GM21825 (cell line): Measurements from ENCODE around the gene KBTBD7.

Experiments used
- ATAC-seq: cut with Tn5 transposase; IDR thresholded peaks from one replicate; pipeline ENCODE4 v1.9.1; 2021; ENCODE audit warnings: mild to moderate bottlenecking, moderate library complexity; ENCODE audit not compliant: unreplicated experiment

KBTBD7 gene, protein sequence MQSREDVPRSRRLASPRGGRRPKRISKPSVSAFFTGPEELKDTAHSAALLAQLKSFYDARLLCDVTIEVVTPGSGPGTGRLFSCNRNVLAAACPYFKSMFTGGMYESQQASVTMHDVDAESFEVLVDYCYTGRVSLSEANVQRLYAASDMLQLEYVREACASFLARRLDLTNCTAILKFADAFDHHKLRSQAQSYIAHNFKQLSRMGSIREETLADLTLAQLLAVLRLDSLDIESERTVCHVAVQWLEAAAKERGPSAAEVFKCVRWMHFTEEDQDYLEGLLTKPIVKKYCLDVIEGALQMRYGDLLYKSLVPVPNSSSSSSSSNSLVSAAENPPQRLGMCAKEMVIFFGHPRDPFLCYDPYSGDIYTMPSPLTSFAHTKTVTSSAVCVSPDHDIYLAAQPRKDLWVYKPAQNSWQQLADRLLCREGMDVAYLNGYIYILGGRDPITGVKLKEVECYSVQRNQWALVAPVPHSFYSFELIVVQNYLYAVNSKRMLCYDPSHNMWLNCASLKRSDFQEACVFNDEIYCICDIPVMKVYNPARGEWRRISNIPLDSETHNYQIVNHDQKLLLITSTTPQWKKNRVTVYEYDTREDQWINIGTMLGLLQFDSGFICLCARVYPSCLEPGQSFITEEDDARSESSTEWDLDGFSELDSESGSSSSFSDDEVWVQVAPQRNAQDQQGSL

DNA sequence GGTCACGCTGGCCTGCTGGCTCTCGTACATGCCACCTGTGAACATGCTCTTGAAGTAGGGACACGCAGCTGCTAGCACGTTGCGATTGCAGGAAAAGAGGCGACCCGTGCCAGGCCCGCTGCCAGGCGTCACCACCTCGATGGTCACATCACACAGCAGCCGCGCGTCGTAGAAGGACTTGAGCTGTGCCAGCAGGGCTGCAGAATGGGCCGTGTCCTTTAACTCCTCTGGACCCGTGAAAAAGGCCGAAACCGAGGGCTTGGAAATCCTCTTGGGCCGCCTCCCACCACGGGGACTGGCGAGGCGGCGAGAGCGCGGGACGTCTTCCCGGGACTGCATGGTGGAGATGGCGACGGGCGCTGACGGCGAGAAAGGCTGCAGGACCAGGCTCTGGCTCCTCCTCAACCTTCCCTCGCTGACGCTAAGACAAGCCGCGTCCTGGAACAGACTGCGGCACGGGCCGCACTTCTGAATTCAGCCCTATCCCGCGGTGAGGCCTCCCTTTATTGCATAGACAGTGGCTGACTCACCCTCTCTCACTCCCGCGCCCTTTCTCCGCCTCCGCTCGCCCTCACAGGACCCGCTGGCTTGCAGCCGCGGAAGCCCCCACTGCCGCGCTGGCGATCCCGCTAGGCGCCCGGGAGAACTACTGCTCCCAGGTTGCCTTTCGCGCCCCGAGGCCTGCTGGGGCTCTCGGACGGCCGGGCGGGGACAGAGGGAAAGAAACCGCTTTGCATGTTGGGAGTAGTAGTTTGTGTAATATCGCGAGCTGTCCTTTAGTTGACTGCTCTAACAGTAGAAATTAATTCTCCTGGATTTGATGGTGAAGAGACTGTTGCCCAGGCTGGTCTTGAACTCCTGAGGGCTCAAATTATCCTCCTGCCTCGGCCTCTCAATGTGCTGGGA is at the start of gene KBTBD7:
Gene KBTBD7, minus strand, starts transcription at position 651 of the 906 bp plus-strand sequence. Its CDS starts 312 bp downstream, at position 339.
- ATAC-seq: peak; percentile 96

DNA sequence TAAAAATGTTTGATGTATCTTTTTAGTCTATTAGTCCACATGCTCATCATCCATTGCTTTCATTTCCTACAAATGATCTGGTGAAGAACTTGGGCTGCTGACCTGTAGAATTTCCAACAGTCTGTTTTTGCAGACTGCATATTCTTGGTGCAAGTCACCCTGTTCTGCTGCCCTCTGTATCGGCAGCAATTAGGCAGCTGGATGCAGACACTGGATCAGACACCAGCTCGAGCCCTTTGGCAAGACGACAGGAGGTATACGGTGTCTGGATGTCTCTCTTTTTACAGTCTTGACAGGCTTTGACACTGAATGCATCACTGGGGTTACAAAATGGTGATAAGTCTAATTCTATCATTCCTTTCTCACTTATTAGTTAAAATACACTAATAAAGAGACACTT is 47.3 kb upstream of the KBTBD7 start:
- ATAC-seq: no peak

DNA sequence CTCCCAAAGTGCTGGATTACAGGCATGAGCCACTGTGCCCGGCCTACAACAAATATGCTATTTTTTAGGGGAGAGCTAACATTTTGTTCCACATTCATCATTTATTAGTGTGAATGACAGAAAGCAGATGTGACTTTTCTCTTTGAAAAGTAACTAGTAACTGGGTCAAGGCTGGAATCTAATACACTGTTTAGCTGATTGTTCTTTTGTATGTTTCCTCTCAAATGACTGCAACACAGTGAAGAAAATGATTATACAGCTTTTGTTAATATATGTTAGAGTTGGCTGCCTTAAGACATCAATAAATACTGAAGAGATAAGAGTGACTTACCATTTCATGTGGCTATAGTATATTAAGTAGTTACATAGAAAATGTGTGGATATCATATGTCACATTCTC is 42.0 kb upstream of the KBTBD7 start:
- no peak for ATAC-seq

DNA sequence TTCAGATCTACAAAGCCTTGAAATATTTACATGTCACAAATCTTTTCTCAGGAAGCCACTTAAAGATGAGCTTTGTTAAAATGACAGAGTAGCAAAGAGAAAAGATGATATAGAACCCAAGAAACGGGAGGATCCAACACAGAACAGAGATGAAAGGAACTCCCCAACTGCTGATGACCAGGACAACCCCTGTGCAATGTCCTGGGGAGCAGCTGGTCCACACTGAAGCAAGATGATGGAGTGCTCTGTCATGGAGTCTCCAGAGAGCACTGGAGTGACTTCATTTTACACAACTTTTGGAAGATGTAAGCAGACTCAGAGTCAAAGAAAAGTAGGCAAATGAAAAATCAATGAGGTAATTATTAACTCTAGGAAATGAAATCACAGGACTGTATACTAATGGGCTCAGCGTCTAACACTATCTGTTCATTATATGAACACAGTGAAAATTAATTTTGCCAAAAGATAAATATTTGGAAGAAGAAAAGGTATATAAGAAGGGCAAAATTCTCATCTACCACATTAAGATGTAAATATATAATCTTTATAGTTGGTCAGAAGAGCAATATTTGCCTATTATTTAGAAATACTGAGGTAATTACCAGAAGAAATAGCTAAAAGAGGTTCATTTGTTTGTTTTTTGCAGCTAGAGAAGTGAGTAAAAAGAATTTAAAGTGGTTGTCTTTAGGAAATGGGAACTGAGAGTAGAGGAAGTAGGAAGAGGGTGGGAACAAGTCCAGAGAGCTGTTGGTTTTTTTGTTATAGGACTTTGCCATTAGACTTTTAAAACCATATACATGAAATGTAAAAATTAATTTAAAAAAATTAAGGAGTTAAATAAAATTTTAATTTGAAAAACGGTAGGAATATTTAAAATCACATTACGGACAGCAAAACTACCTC is 38.5 kb upstream of the KBTBD7 start:
- no peak for ATAC-seq

DNA sequence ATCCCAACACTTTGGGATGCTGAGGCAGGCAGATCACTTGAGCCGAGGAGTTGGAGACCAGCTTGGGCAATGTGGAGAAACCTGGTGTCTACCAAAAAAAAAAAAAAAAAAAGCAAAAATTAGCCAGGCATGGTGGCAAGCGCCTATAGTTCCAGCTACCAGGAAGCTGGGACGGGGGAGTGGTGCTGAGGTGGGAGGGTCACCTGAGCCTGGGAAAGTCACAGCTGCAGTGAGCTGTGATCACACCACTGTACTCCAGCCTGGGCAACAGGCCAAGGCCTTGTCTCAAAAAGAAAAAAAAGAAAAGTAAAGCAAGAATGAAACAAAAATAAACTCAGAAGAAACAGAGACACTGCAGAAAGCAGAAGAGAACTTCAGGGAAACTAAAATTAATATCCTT is 37.4 kb upstream of the KBTBD7 start:
- ATAC-seq: no peak

DNA sequence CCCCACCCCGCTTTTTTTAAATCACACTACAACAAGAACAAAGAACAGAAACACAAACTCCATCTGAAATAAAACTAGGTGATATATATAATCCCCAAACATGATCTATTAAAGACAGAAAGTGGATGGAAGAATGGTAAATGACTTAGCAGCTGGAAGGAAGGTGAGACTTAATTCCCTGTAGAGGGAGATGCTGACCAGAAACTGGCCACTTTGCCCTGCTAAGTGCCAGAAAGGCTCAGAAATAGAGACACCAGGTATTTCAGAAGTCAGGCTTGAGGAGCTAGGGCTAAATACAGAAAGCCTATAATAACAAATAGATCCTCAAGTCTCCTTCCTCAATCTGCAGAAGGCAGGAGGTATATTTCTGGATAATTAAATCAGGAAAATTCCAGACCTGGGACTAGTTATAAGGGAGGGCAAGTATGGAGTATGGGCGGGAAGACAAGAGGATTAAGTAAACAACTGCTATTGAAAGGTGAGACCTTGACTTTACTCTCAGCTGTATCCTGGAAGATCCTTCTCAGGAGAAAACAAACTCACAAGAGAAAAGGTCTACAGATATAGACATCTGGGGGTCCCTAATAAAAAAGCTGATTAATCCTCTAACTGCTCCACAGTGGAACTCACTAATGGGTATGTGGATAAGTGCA is 36.8 kb upstream of the KBTBD7 start:
- no peak for ATAC-seq

DNA sequence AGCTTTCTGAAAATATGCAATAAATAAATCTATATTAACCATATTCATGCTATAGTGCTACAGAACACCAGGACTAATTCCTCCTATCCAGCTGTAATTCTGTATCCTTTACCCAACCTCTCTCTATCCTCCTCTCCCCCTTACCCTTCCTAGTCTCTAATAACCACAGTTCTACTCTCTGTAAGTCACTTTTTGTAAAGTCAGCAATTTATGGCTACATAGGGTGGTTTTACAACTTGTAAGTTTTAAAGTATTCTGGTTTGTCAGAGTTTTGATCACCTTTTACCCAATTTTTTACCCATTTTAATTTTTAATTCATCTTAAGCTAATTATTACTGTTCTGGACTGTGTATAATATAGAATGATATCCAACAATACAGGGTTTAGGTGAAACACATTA is 35.0 kb upstream of the KBTBD7 start:
- no peak for ATAC-seq

DNA sequence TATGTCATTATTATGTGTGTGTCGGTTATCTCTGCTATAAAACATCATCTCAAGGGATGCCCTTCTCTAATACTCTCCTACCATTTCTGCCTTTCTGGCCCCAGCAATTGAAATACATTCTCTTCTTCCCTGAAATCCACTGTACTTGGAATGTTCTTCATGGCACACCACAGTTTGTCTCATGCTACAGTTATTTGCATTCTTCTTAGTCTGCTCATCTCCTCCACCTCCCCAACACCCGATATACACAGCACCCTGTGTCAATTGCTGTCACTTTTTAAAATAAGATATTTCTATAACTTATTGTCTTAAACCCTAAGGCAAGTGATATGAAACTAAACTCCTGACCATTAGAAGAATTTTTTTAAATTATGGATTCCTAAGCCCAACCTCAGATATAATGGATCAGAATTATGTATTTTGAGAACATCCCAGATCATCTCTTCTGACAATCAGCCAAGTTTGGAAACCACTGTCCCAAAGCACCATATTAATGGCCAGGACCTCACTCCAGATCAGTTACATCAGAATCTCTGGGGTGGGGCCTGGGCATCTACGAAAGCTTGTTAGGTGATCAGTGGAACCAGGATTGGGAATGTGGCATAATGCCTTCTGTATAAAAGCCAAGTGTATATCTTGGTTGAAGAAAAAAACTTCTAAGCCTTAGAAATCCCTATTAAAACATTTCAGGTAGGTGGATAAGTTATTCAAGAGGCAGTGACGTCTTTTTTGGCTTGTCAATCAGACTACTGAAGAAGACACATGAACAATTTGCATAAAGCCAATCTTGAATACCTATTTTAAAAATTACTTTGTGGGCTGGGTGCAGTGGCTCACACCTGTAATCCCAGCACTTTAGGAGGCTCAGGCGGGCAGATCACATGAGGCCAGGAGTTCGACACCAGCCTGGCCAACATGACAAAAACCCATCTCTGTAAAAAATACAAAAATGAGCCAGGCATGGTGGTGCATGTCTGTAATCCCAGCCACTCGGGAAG is 30.0 kb upstream of the KBTBD7 start:
- no peak for ATAC-seq

DNA sequence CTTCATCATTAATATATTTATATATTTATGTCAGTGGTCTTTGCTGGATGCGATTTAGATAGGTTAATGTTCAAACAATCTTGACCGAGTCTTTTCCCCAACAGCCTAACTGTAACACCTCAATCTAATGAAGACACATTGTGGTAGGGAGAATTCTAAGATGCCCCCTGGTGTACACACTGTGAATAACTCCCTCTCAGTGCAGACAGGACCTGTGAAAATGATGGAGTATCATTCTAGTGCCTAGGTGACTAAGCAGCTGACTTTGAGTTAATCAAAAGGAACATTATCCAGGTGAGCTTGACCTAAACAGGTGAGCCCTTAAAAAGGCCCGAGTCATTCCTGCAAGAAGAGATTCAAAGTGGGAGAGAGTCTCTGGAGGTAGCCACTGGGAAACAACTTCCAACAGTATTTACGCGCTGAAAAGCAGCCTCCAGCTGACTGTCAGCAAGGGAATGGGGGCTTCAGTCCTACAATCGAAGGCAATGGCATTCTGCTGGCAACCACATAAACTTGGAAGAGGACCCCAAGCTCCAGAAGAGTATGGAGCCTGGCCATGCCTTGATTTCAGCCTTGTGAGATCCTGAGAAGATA is 28.0 kb upstream of the KBTBD7 start:
- ATAC-seq: peak; percentile 80

DNA sequence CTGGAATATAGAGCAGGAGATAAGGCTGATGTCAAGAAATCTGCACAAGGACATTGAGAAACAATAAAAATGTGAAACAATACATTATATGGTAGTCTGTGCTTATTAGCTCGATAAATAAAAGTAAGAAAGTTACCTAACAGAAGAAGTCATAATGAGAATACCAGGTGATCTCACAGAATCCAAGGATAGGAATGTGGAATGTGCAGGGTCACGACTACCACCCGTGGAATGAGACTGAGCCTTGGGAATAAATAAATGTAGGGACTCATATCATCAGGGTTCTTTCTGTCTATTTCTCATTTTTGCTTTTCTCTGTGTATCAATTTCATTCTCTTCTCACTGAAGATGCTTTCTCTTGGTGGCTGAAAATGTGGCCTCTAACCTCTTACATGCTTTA is 26.0 kb upstream of the KBTBD7 start:
- no peak for ATAC-seq

DNA sequence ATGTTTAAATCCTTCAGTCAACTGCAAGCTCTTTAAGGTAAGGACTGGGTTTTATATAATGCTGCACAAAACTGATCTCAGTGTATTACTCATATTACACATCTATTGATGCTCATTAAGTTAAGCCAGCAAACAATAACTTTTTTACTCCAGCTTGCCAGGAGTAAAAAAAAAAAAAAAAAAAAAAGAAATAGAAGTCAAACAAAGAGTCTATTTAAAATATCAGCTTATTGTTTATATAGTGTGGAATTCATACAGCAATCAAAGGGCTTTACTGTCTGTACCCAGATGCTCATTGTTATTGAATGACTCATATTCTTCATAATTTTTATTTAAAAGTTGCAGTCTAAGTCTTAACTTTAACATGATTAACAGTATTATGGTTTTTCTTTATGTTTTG is 21.8 kb upstream of the KBTBD7 start:
- no peak for ATAC-seq

DNA sequence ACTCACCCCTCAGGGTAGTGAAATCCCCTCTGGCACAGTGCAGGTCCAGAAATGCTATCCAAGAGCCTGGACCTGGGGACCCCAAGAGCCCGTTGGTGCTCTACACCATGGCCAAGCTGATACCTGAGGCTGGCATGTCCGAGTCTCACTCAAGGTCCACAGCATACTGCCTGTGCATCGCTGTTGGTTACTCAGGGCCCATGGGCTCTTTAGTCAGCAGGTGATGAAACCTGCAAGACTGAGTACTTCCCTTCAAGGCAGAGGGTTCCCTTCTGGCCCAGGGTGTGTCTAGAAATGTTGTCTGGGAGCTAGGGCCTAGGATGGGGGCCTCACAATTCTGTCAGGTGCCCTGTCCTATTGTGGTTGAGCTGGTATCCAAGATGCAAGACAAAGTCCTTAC is 19.6 kb upstream of the KBTBD7 start:
- no peak for ATAC-seq

DNA sequence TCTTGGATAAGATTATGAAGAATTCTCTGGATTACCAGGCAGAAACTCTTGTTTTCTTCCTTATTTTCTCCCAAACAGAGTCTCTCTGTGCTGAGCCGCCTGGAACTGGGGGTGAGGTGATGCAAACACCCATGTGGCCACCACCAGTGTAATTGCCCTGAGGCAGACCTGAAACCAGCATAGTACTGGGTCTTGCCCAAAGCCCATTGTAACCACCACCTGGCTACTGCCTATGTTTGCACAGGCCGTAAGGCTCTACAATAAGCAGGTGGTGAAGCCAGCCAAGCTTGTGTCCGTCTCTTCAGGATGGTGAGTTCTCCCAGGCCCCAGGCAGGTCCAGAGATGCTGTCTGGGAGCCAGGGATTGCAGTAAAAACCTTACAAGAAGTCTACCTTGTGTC is 18.9 kb upstream of the KBTBD7 start:
- no peak for ATAC-seq

DNA sequence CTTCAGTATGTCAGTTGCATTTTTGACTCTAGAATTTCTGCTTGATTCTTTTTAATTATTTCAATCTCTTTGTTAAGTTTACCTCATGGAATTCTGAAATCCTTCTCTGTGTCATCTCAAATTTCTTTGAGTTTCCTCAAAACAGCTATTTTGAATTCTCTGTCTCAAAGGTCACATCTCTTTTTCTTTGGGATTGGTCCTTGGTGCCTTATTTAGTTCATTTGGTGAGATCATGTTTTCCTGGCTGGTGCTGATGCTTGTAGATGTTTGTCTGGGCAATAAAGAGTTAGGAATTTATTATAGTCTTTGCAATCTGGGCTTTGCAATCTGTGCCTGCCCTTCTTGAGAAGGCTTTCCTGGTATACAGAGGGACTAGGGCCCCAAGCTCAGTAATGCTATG is 18.5 kb upstream of the KBTBD7 start:
- ATAC-seq: no peak

DNA sequence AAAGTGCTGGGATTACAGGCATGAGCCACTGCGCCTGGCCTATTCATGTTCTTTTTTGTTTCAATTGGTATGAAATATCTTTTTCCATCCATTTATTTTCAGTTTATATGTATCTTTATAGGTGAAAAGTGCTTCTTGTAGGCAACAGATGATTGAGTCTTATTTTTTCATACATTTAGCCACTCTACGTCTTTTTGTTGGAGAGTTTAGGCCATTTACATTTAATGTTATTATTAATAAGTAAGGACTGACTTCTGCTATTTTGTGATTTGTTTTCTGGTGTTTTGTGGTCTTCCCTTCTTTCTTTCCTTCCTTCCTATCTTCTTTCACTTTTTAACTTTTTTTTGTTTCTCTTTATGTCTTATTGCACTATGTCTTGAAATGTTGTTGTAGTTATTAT is 16.7 kb upstream of the KBTBD7 start:
- ATAC-seq: no peak

DNA sequence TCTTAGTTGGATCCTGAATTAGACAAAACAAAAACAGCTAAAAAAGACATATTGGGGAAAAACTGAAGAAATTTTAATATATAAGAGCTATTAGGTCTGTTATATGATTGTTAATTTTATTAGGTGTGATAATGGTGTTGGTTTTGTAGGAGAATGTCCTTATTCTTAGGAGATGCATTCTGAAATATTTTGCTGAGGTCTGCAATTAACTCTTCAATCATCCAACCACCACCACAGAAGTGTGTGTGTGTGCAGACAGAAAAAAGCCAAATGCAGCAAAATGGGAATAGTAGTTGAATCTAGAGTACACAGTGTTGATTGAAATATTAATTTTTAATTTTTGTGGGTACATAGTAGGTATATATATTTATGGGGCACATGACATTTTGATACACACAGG is 12.1 kb upstream of the KBTBD7 start:
- no peak for ATAC-seq

DNA sequence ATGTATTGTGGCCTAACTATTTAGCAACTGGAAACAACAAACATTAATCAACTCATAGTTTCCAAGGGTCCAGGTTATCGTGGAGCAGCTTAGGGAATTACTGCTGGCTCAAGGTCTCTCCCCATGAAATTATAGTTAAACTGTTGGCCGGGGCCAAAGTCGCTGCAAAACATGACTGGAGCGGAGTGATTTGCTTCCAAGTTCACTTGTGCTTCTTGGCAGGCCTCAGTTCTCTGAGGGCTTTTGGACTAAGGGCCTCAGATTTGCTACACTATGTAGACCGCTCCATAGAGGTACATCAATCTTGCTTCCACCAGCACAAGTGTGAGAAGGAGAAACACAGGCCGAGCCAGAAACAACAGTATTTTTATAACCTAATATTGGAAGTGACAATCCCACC is 9.4 kb upstream of the KBTBD7 start:
- ATAC-seq: no peak

DNA sequence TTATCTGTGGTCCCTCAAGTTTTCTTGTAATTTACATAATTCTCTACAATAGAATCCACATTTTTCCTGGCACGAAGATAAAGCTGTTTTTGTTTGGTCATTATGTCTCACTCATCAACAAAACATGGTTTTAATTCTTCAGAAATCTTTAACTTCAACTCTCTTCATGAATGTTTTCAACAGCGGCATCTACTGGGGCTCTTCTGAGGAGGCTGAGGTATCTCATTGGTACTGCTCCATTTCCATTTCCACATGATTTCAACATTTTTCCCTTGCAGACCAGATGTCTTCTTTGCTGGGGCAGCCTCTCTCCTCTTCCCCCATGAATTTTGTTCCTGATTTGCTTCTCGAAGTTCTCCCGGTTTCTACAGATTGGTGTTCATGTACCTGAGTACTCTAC is 5.8 kb upstream of the KBTBD7 start:
- no peak for ATAC-seq
